Astrocyte of the hippocampus (primary cell): ENCODE measurements around the gene PLD4.
"Not testable (repeated sequence)": the region's sequence is repeated elsewhere in the genome, so short reads cannot be mapped to it uniquely, and the experiment has no call there.

Experiments used
- DNase-seq: peaks from one replicate; pipeline ENCODE4 v3.0.0; 2011; ENCODE audit warnings: low read depth, low spot score

PLD4 gene

DNA sequence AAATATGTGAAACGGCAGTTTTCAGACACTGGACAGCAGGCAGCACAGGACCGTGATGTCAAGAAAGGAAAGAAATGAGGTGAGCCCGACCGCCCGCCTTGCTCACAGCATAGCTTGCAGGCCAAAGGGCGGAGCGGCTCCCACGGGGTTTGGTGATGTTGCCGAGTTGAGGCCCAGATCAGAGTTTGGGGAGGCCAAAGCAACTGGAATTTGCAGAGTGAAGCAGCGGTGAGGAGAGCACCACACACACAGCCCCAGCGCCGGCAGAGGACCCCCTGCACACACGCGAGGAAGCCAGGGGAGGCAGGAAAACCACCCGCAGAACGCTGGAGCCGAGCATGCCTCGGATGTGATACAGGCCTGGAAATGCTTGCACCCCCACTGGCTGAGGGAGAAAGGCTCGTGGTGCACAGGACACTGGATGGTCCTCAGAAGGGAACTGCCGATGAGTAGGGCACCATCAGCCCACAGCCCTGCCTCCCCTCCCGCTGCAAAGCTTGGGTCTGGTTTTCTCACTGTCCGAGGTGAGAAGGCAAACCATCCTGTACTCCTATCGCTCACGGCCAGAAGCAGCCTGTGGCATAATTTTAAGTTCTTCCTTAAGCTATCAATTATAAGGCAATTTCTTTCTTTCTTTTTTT is 25.7 kb upstream of the PLD4 start:
- DNase-seq: no peak

- no peak for DNase-seq
These were observed 24.9 kb upstream of the PLD4 start for GRCh38 chr14:104899781-104900180.

GRCh38 chr14:104900639-104901512 is 23.8 kb upstream of the PLD4 start:
- no peak for DNase-seq

- DNase-seq: no peak
These were observed 20.7 kb upstream of the PLD4 start for GRCh38 chr14:104903990-104904389.

DNA sequence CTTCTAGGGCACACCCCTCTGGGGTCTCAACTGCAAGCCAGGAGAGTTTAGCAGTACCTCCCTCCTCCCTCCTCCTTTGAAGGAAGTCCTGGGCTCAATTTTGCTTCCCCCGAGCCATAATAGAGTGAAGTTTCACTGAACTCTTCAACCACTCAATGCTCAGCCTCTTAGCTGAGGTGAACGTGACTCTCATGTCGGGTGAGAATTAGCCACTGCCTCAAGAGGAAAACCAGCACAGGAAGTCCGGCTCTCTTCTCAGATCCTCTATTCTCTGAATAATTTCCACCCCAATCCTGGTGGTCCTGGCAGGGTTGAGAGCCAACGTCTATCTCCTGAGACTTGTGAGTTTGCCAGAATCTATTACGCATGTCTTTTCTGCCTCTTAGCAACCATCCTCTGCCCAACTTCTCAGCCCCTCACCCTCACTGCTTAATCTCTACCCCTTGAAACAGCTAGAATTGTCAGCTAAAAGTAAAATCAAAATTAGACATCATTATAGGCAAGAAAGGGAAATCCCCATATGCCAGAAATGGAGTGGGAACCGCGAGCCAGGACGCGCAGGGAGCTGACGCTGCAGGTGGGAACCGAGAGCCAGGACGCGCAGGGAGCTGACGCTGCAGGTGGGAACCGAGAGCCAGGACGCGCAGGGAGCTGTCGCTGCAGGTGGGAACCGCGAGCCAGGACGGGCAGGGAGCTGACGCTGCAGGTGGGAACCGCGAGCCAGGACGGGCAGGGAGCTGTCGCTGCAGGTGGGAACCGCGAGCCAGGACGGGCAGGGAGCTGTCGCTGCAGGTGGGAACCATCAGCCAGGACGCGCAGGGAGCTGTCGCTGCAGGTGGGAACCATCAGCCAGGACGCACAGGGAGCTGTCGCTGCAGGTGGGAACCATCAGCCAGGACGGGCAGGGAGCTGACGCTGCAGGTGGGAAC is 19.8 kb upstream of the PLD4 start:
- not testable (repeated sequence) for DNase-seq

GRCh38 chr14:104905579-104905933 is 19.1 kb upstream of the PLD4 start:
- DNase-seq: not testable (repeated sequence)

DNA sequence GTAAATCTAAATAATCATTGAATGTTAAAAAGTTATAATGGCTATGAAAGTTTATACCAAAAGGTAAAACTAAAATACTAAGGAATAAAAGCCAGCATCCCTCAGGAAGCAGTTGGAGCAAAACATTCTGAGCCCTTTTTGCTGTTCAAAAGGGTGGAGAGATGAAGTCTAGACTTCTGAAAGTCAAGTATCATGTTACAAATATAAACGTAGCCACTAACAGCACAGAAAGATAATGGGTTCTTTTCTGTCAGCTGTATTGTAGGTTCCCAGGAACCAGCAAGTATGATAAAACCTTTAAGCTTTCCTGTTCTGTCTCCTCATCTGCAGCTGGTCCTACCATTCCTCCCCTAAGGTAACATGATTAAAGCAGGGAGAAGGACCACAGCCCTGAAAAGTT is 16.4 kb upstream of the PLD4 start:
- no peak for DNase-seq

DNA sequence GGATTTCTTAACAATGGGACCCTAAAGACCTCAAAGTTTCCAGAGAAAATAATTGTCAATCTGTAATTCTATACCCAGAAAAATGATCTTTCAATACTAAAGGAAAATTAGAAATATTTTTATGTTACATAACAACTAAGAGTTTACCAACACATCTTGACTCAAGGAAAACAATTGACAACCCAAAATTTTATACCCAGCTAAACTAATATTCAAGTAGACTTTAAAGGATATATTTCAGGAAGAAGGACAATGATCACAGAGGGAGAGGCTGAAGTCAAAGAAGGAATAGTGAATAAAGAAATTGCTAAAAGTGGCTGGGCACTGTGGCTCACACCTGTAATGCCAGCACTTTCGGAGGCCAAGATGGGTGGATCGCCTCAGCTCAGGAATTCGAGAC is 12.6 kb upstream of the PLD4 start:
- no peak for DNase-seq

DNA sequence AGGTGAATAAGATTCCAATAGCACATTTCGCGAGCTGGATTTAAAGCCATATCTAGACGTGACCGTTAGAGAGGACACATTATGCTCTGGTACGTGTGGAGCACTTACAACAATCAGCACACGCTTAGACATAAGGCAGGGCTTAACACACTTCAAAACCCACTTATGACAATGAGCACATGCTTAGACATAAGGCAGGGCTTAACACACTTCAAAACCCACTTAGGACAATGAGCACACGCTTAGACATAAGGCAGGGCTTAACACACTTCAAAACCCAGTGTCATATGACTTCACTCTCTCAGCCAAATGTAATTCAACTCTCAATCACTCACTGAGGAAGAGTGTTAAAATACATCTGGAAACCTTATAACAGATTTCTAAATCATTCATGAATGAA is 11.2 kb upstream of the PLD4 start:
- DNase-seq: no peak

- DNase-seq: no peak
These were observed 7.6 kb upstream of the PLD4 start for GRCh38 chr14:104917116-104917515.

GRCh38 chr14:104917993-104918392 is 6.7 kb upstream of the PLD4 start:
- DNase-seq: no peak

- not testable (repeated sequence) for DNase-seq
These were observed 5.3 kb upstream of the PLD4 start for GRCh38 chr14:104919152-104919992.

GRCh38 chr14:104919993-104920315 is 4.7 kb upstream of the PLD4 start:
- DNase-seq: no peak

- no peak for DNase-seq
These were observed 849 bp upstream of the PLD4 start for GRCh38 chr14:104923640-104924420.

- no peak for DNase-seq
These were observed 655 bp downstream of the PLD4 start for GRCh38 chr14:104925214-104925854.

GRCh38 chr14:104925855-104926609 is 1.4 kb downstream of the PLD4 start:
- no peak for DNase-seq

DNA sequence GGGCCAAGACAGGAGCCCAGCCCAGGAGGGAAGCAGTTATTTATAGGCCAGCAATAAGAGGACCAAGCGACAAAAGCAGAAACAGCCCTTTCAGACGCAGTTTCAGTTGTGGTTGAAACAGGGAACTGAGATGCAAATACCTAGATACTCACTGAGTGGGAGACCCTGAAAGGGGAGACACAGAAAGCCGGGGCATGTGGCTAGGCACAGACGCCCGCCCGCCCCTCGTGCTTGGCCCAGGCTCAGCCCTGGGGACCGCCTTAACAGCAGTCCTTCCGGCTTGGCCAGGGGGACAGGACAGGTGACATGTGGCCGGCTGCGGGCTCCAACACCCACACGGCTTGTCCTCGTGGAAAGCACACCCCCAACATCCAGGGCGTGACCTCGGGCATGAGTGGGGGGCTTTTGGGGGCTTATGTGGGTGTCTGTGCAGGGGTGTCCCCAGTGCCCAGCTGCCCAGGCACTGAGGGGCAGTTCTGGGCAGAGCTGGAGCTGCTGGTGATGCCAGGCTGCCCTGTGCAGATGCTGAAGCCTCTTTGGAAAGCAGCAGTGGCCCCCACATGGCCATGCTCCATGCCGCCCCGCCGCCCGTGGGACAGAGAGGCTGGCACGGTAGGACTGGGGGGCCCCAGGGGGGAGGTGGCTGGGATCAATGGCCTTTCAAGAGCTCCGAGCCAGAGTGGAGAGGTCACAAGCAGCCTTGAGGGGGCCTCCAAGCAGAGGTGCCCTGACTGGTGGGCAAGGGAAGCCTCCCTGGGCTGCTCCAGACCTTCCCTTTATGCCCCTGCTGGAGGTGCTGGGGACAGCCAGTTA is 2.1 kb downstream of the PLD4 start:
- no peak for DNase-seq

- no peak for DNase-seq
These were observed 2.7 kb downstream of the PLD4 start for GRCh38 chr14:104927432-104927816.

- no peak for DNase-seq
These were observed 3.2 kb downstream of the PLD4 start for GRCh38 chr14:104927901-104928300.
